SH-SY5Y (cell line): ENCODE measurements around the gene CENPS.

Experiments used
- GATA2 ChIP-seq: IDR thresholded peaks from 2 replicates; pipeline ENCODE4 v1.6.1; 2011; ENCODE audit warnings: mild to moderate bottlenecking, low read depth, low read length
- GATA3 ChIP-seq: IDR thresholded peaks from 2 replicates; pipeline ENCODE4 v1.6.1; 2011; ENCODE audit warnings: low read depth, mild to moderate bottlenecking, low read length, moderate library complexity

DNA sequence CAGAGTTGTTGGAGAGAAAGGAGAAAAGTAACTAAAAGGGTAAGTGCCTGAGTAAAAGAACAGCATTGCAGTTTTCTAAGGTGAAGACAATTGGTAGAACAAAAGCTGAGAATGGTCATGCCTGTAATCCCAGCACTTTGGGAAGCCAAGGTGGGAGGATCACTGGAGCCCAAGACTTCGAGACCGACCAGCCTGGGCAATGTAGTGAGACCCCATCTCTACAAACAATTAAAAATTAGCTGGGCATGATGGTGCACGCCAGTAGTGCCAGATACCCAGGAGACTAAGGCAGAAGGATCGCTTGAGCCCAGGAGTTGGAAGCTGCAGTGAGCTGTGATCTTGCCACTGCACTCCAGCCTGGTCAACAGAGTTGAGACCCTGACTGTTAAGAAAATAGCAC lies 46.6 kb upstream of the CENPS start:
- TF ChIP-seq GATA3: no peak
- TF ChIP-seq GATA2: no peak
